Large intestine (tissue), 3 donors: ENCODE measurements around the gene TRIP12. TPM values are rescaled to one million over a fixed set of nuclear protein-coding genes. Genes with fewer than 3 reads are reported as not detected.

Experiments
- DNase-seq, 2 donors: peaks; one replicate each; pipeline versions ENCODE4 v3.0.0 to v3.0.0-alpha.2; 2013
- H3K27ac ChIP-seq: one replicate; pipeline ENCODE4 v1.5.1; 2013; ENCODE audit warnings: low read length
- H3K27me3 ChIP-seq: 2 replicates; pipeline ENCODE4 v1.6.1; 2013; ENCODE audit warnings: low read length; ENCODE audit not compliant: control insufficient read depth, insufficient read depth
- H3K36me3 ChIP-seq: 2 replicates; pipeline ENCODE4 v1.6.1; 2013; ENCODE audit warnings: low read length; ENCODE audit not compliant: control insufficient read depth, insufficient read depth
- H3K4me1 ChIP-seq: one replicate; pipeline ENCODE4 v1.6.1; 2013; ENCODE audit warnings: low read length; ENCODE audit not compliant: control insufficient read depth, insufficient read depth
- H3K4me3 ChIP-seq: one replicate; pipeline ENCODE4 v1.5.1; 2013; ENCODE audit warnings: low read length
- H3K9me3 ChIP-seq: one replicate; pipeline ENCODE4 v1.6.1; 2013; ENCODE audit warnings: mild to moderate bottlenecking, low read depth, low read length, moderate library complexity; ENCODE audit not compliant: control insufficient read depth
- WGBS: methylation state at CpG from one replicate; pipeline ENCODE4 v1.1.5; 2013; ENCODE audit warnings: low lambda C conversion rate; ENCODE audit not compliant: insufficient coverage; 5-methylcytosine and 5-hydroxymethylcytosine counted together
- polyA plus RNA-seq: library from polyadenylated mRNA; unstranded; fragments of 120-200 nt; gene quantifications from one replicate; pipeline ENCODE4 v1.2.1, GENCODE V29; 2013

Gene TRIP12
- polyA plus RNA-seq, 1 donor = 99.3 TPM

GRCh38 chr2:229740279-229740678, 181.5 kb downstream of the TRIP12 start:
- Histone ChIP-seq H3K27ac (no peak overlapping the region), H3K27me3 (no peaks in the 10 kb centered on the region), H3K4me3 (no peak overlapping the region), H3K4me1 (no peaks in the 10 kb centered on the region), H3K36me3 (no peaks in the 10 kb centered on the region), H3K9me3 (peaks cover 13% of the 10 kb centered on the region)
- 100% methylated on average over 1 of the region's 4 CpGs for WGBS
- no peak for DNase-seq

- H3K27me3 ChIP-seq = no peaks in the 10 kb centered on the region
- no peaks in the 10 kb centered on the region for H3K36me3 ChIP-seq
- 100% methylated on average over 2 of the region's 3 CpGs for WGBS
- H3K4me3 ChIP-seq = no peak overlapping the region
- peaks cover 13% of the 10 kb centered on the region for H3K9me3 ChIP-seq
- no peak overlapping the region for H3K27ac ChIP-seq
- H3K4me1 ChIP-seq = no peaks in the 10 kb centered on the region
- DNase-seq = no peak
These were observed 183.7 kb downstream of the TRIP12 start for GRCh38 chr2:229738024-229738625.

GRCh38 chr2:229734410-229734809, 187.4 kb downstream of the TRIP12 start:
- peaks cover 5% of the 10 kb centered on the region for H3K9me3 ChIP-seq
- no peak for DNase-seq
- H3K4me1 ChIP-seq = no peaks in the 10 kb centered on the region
- H3K27me3 ChIP-seq = no peaks in the 10 kb centered on the region
- H3K4me3 ChIP-seq = no peak overlapping the region
- no peak overlapping the region for H3K27ac ChIP-seq
- H3K36me3 ChIP-seq = no peaks in the 10 kb centered on the region
- no CpG with 5 or more reads among the region's 1 CpG for WGBS

GRCh38 chr2:229733611-229734245, 188.1 kb downstream of the TRIP12 start:
- Histone ChIP-seq H3K4me3 (no peak overlapping the region), H3K27ac (no peak overlapping the region), H3K27me3 (no peaks in the 10 kb centered on the region), H3K36me3 (no peaks in the 10 kb centered on the region), H3K9me3 (peaks cover 5% of the 10 kb centered on the region), H3K4me1 (no peaks in the 10 kb centered on the region)
- no peak for DNase-seq
- no CpG with 5 or more reads among the region's 6 CpGs for WGBS

GRCh38 chr2:229732897-229733296, 188.9 kb downstream of the TRIP12 start:
- Histone ChIP-seq H3K4me3 (no peak overlapping the region), H3K27me3 (no peaks in the 10 kb centered on the region), H3K9me3 (peaks cover 5% of the 10 kb centered on the region), H3K4me1 (no peaks in the 10 kb centered on the region), H3K27ac (no peak overlapping the region), H3K36me3 (no peaks in the 10 kb centered on the region)
- WGBS = 88% methylated on average over 1 of the region's 6 CpGs
- no peak for DNase-seq

GRCh38 chr2:229731916-229732315, 189.9 kb downstream of the TRIP12 start:
- no peak for DNase-seq
- H3K4me1 ChIP-seq = no peaks in the 10 kb centered on the region
- H3K9me3 ChIP-seq = peaks cover 5% of the 10 kb centered on the region
- no peak overlapping the region for H3K4me3 ChIP-seq
- no CpG with 5 or more reads among the region's 4 CpGs for WGBS
- no peaks in the 10 kb centered on the region for H3K27me3 ChIP-seq
- no peak overlapping the region for H3K27ac ChIP-seq
- no peaks in the 10 kb centered on the region for H3K36me3 ChIP-seq

- WGBS = 100% methylated on average over 1 of the region's 5 CpGs
- H3K4me1 ChIP-seq = no peaks in the 10 kb centered on the region
- H3K4me3 ChIP-seq = no peak overlapping the region
- no peak for DNase-seq
- peaks cover 4% of the 10 kb centered on the region for H3K9me3 ChIP-seq
- no peak overlapping the region for H3K27ac ChIP-seq
- H3K27me3 ChIP-seq = no peaks in the 10 kb centered on the region
- no peaks in the 10 kb centered on the region for H3K36me3 ChIP-seq
These were observed 190.4 kb downstream of the TRIP12 start for GRCh38 chr2:229731363-229731762.

- no peak overlapping the region for H3K27ac ChIP-seq
- H3K9me3 ChIP-seq = no peaks in the 10 kb centered on the region
- H3K4me1 ChIP-seq = no peaks in the 10 kb centered on the region
- no peak for DNase-seq
- no peaks in the 10 kb centered on the region for H3K36me3 ChIP-seq
- H3K27me3 ChIP-seq = no peaks in the 10 kb centered on the region
- H3K4me3 ChIP-seq = no peak overlapping the region
These were observed 193.4 kb downstream of the TRIP12 start for GRCh38 chr2:229728370-229728769.

GRCh38 chr2:229726643-229727042, 195.2 kb downstream of the TRIP12 start:
- H3K9me3 ChIP-seq = no peaks in the 10 kb centered on the region
- DNase-seq = no peak
- no peaks in the 10 kb centered on the region for H3K36me3 ChIP-seq
- no peak overlapping the region for H3K27ac ChIP-seq
- WGBS = no CpG with 5 or more reads among the region's 2 CpGs
- H3K27me3 ChIP-seq = no peaks in the 10 kb centered on the region
- H3K4me3 ChIP-seq = no peak overlapping the region
- H3K4me1 ChIP-seq = no peaks in the 10 kb centered on the region

GRCh38 chr2:229725716-229726574, 195.9 kb downstream of the TRIP12 start:
- peak in 1 of 2 donors; percentile 25 for DNase-seq

More at GRCh38 chr2:229725716-229726574, 195.9 kb downstream of the TRIP12 start:
- H3K27ac ChIP-seq = no peak overlapping the region
- H3K9me3 ChIP-seq = no peaks in the 10 kb centered on the region
- H3K27me3 ChIP-seq = no peaks in the 10 kb centered on the region
- no peaks in the 10 kb centered on the region for H3K4me1 ChIP-seq
- no peak overlapping the region for H3K4me3 ChIP-seq
- H3K36me3 ChIP-seq = no peaks in the 10 kb centered on the region
- no CpG with 5 or more reads among the region's 7 CpGs for WGBS
